Left lobe of liver (tissue), 1 donor: ENCODE data around the gene CCNL2. TPM values are rescaled to one million over a fixed set of nuclear protein-coding genes. Genes with fewer than 3 reads are reported as not detected.

Experiments
- total RNA-seq: library from RNA; stranded (reverse); gene quantifications from one replicate; pipeline ENCODE4 v1.2.1, GENCODE V29; 2021
- donor health status: DM: no; HTN: yes; CAD: no.

Gene CCNL2
- total RNA-seq, 1 donor from 2014 or later, result 127 TPM

Other genes starting within 250 kb of the CCNL2 start
- not detected for gene TTLL10, start 225.5 kb downstream of the CCNL2 start, total RNA-seq
- gene TNFRSF18, start 192.7 kb downstream of the CCNL2 start, total RNA-seq, result not detected
- gene TNFRSF4, start 185.2 kb downstream of the CCNL2 start, total RNA-seq, result 0.38 TPM
- 166 TPM for gene SDF4, start 167.3 kb downstream of the CCNL2 start, total RNA-seq
- gene B3GALT6, start 167.1 kb downstream of the CCNL2 start, total RNA-seq, result 9.3 TPM
- gene C1QTNF12, start 152.6 kb downstream of the CCNL2 start, total RNA-seq, result 3.5 TPM
- gene UBE2J2, start 125.5 kb downstream of the CCNL2 start, total RNA-seq, result 27.6 TPM
- 5.7 TPM for gene SCNN1D, start 118.9 kb downstream of the CCNL2 start, total RNA-seq
- gene ACAP3, start 91.4 kb downstream of the CCNL2 start, total RNA-seq, result 31.9 TPM
- gene PUSL1, start 90.7 kb downstream of the CCNL2 start, total RNA-seq, result 8.4 TPM
- gene INTS11, start 74.7 kb downstream of the CCNL2 start, total RNA-seq, result 42.4 TPM
- gene CPTP, start 74.5 kb downstream of the CCNL2 start, total RNA-seq, result 40.0 TPM
- 0.30 TPM for gene TAS1R3, start 68.1 kb downstream of the CCNL2 start, total RNA-seq
- gene DVL1, start 49.9 kb downstream of the CCNL2 start, total RNA-seq, result 50.4 TPM
- 4.5 TPM for gene MXRA8, start 40.8 kb downstream of the CCNL2 start, total RNA-seq
- 130 TPM for gene AURKAIP1, start 24.1 kb downstream of the CCNL2 start, total RNA-seq
- 52.9 TPM for gene MRPL20, start 8.0 kb upstream of the CCNL2 start, total RNA-seq
- 1.0 TPM for gene ANKRD65, start 21.9 kb upstream of the CCNL2 start, total RNA-seq
- gene VWA1, start 36.4 kb upstream of the CCNL2 start, total RNA-seq, result 91.0 TPM
- gene ATAD3C, start 50.4 kb upstream of the CCNL2 start, total RNA-seq, result 2.9 TPM
- 16.0 TPM for gene ATAD3B, start 72.4 kb upstream of the CCNL2 start, total RNA-seq
- gene ATAD3A, start 112.8 kb upstream of the CCNL2 start, total RNA-seq, result 16.3 TPM
- gene TMEM240, start 141.3 kb upstream of the CCNL2 start, total RNA-seq, result 0.98 TPM
- gene SSU72, start 175.5 kb upstream of the CCNL2 start, total RNA-seq, result 65.4 TPM
- 0.58 TPM for gene FNDC10, start 200.8 kb upstream of the CCNL2 start, total RNA-seq
- 65.1 TPM for gene MIB2, start 216.2 kb upstream of the CCNL2 start, total RNA-seq
- gene MMP23B, start 232.8 kb upstream of the CCNL2 start, total RNA-seq, result 1.6 TPM